Measurements from ENCODE around the gene OVCH2. TPM values are rescaled to one million over a fixed set of nuclear protein-coding genes. Genes with fewer than 3 reads are reported as not detected.

Gene OVCH2
- total and polyA plus RNA-seq, 8 donors, result 0.05 to 0.28 TPM; not detected in 6

DNA sequence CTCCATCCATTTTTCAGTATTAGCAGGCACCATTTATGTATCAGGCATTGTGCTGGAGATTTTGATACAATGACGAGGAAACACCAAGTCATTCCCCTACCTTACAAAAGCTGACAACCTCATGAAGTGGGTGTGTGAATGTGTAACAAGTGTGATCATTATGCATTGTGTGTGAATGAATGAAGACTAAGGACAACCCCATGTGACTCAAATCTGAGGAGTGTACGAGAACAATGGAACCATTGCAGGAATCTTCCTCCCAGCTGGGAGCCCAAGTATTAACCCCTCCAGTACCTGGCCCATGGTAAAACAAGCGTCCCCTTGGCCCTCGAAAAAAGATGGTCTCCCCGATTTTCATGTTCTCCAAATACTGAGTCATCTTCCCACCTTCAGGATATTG lies 37.4 kb downstream of the OVCH2 start:
- FAIRE-seq (no peak), DNase-seq (no peak), ATAC-seq (no peak)
- H3K27ac ChIP-seq, result no peak overlapping the region
- WGBS, 2 donors, result 66 to 85% methylated on average over 5 of the region's 5 CpGs
- H3K27me3 ChIP-seq, result no peaks in the 10 kb centered on the region
- TF ChIP-seq, protein P1, sequence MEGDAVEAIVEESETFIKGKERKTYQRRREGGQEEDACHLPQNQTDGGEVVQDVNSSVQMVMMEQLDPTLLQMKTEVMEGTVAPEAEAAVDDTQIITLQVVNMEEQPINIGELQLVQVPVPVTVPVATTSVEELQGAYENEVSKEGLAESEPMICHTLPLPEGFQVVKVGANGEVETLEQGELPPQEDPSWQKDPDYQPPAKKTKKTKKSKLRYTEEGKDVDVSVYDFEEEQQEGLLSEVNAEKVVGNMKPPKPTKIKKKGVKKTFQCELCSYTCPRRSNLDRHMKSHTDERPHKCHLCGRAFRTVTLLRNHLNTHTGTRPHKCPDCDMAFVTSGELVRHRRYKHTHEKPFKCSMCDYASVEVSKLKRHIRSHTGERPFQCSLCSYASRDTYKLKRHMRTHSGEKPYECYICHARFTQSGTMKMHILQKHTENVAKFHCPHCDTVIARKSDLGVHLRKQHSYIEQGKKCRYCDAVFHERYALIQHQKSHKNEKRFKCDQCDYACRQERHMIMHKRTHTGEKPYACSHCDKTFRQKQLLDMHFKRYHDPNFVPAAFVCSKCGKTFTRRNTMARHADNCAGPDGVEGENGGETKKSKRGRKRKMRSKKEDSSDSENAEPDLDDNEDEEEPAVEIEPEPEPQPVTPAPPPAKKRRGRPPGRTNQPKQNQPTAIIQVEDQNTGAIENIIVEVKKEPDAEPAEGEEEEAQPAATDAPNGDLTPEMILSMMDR (IDR thresholded peaks at IDR 0.05), result no peak
- intact Hi-C loops (cut with DNase I), result loop anchor here in 1 of 3 donors (5.0 kb wide), 1 partner anchor 102 kb away; no protein-coding TSS in a partner anchor
- H3K36me3 ChIP-seq, result no peaks in the 10 kb centered on the region
- H3K9me3 ChIP-seq, result no peaks in the 10 kb centered on the region
- peaks cover 0 to 10% (median 5%) of the 10 kb centered on the region in 3 donors for H3K4me1 ChIP-seq
- H3K4me3 ChIP-seq, result no peak overlapping the region

GRCh38 chr11:7668464-7668863 lies 37.8 kb downstream of the OVCH2 start:
- TF ChIP-seq, protein P1 (IDR thresholded peaks at IDR 0.05), result no peak
- WGBS, 2 donors, result 80 to 81% methylated on average over 7 of the region's 7 CpGs
- H3K9me3 ChIP-seq, result no peaks in the 10 kb centered on the region
- H3K27ac ChIP-seq, result no peak overlapping the region
- no peaks in the 10 kb centered on the region for H3K27me3 ChIP-seq
- ATAC-seq (no peak), FAIRE-seq (no peak), DNase-seq (no peak)
- H3K4me3 ChIP-seq, result no peak overlapping the region
- no peaks in the 10 kb centered on the region for H3K36me3 ChIP-seq
- intact Hi-C loops (cut with DNase I), result loop anchor here in 1 of 3 donors (5.0 kb wide), 1 partner anchor 101 kb away; no protein-coding TSS in a partner anchor
- H3K4me1 ChIP-seq, result peaks cover 0 to 10% (median 5%) of the 10 kb centered on the region in 3 donors

- Histone ChIP-seq H3K27ac (no peak overlapping the region), H3K4me1 (peaks cover 0 to 5% (median 4%) of the 10 kb centered on the region in 3 donors), H3K36me3 (no peaks in the 10 kb centered on the region), H3K4me3 (no peak overlapping the region), H3K9me3 (no peaks in the 10 kb centered on the region), H3K27me3 (no peaks in the 10 kb centered on the region)
- DNase-seq, result no peak
- ATAC-seq, result no peak
- WGBS, 2 donors, result 93 to 100% methylated on average over 2 of the region's 2 CpGs
- no peak for FAIRE-seq
- intact Hi-C loops (cut with DNase I), result loop anchor here in 1 of 3 donors (5.0 kb wide), 1 partner anchor 100 kb away; no protein-coding TSS in a partner anchor
- TF ChIP-seq, protein P1 (IDR thresholded peaks at IDR 0.05), result no peak
These were observed 38.8 kb downstream of the OVCH2 start for GRCh38 chr11:7667460-7667859.

DNA sequence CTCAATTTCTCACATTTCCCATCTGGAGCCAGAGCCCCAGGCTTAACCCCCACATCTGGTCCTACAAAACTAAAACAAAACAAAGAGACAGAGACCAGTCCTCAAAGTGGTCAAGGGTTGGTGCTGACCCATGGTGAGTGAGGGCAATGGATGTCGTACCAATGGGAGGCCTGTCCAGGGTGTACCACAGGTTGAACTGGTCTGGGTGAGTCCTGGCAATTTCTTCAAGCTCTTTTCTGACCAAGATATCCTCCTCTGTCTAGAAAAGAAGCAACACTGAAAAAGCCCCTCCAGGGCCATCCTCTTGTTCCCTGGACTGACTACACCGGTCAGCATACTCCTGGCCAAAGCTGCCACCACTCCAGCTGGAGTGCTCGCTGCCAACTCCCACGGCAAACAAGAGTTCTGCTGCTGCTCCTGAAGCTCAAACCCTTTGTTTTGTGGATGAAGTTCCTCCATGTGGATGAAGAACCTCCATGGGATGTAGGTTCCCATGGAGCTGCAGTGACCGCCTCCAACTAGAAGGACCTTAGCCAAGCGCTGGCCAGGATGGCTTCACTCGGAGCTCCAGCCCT lies 39.9 kb downstream of the OVCH2 start:
- intact Hi-C loops (cut with DNase I), result loop anchor here in 1 of 3 donors (5.0 kb wide), 1 partner anchor 99 kb away; no protein-coding TSS in a partner anchor
- Histone ChIP-seq H3K27me3 (no peaks in the 10 kb centered on the region), H3K36me3 (no peaks in the 10 kb centered on the region), H3K4me3 (no peak overlapping the region), H3K4me1 (peaks cover 0 to 4% (median 3%) of the 10 kb centered on the region in 3 donors), H3K9me3 (no peaks in the 10 kb centered on the region), H3K27ac (no peak overlapping the region)
- TF ChIP-seq, protein P1 (IDR thresholded peaks at IDR 0.05), result no peak
- ATAC-seq (peak; percentile 57 to 75 (median 62)), FAIRE-seq (no peak), DNase-seq (peak in 4 of 6 donors; percentile 45 to 76 (median 58))
- 67 to 70% methylated on average over 7 of the region's 7 CpGs for WGBS, 2 donors
